ENCODE measurements around the gene RHOA. TPM values are rescaled to one million over a fixed set of nuclear protein-coding genes. Genes with fewer than 3 reads are reported as not detected.

RHOA gene
- total RNA-seq, 1 donor from 2014 or later: 361 TPM

DNA sequence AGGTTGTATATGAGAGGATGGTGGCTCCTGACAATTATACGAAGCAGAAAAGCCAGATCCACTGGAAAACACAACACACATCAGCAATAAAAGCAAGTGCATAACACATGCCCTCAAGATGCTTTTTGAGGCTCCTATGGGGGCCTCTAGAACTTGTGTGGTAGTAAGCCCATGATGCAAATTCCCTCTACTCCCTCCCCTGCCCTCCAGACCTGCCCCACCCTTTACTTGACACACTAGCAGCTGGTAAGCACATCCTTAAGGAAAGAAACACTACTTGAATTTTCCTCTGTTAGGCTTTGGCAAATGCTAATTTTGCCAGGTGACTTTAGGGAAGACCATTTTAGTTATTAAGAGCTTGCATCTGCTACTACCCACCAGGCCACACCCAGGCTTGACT, 101.1 kb downstream of the RHOA start:
- peaks cover 15% of the 10 kb centered on the region for H3K36me3 Mint-ChIP-seq (ENCODE audit: low read depth)
- no peaks in the 10 kb centered on the region for H3K9me3 Mint-ChIP-seq
- no peak for TF ChIP-seq CTCF (conservative IDR thresholded peaks at IDR 0.05)
- H3K4me1 Mint-ChIP-seq: no peaks in the 10 kb centered on the region
- no peaks in the 10 kb centered on the region for H3K27me3 Mint-ChIP-seq (ENCODE audit: low read depth)
- H3K27ac Mint-ChIP-seq (ENCODE audit: unreplicated experiment): no peak overlapping the region
- no peak overlapping the region for H3K4me3 Mint-ChIP-seq
- no peak for DNase-seq (ENCODE audit: low read depth, low spot score)

Other genes with a start within 250 kb of the RHOA start
- 26.0 and 29.4 TPM in 2 replicates for gene CCDC71, start 245.6 kb downstream of the RHOA start, total RNA-seq
- 44.9 and 45.2 TPM in 2 replicates for gene KLHDC8B, start 240.4 kb downstream of the RHOA start, total RNA-seq
- 9.2 and 9.8 TPM in 2 replicates for gene C3orf62, start 134.7 kb downstream of the RHOA start, total RNA-seq
- gene USP4, start 71.9 kb downstream of the RHOA start, total RNA-seq: 39.3 and 41.5 TPM in 2 replicates
- 165 and 172 TPM in 2 replicates for gene GPX1, start 53.6 kb downstream of the RHOA start, total RNA-seq
- 9.6 and 12.4 TPM in 2 replicates for gene TCTA, start 447 bp upstream of the RHOA start, total RNA-seq
- 10.2 and 14.0 TPM in 2 replicates for gene AMT, start 10.5 kb upstream of the RHOA start, total RNA-seq
- gene NICN1, start 17.3 kb upstream of the RHOA start, total RNA-seq: 19.5 and 23.4 TPM in 2 replicates
- gene DAG1, start 58.3 kb upstream of the RHOA start, total RNA-seq: 93.9 and 98.6 TPM in 2 replicates
- 6.1 and 6.5 TPM in 2 replicates for gene BSN, start 142.5 kb upstream of the RHOA start, total RNA-seq